ENCODE data around the gene APOC1.

The APOC1 gene

DNA sequence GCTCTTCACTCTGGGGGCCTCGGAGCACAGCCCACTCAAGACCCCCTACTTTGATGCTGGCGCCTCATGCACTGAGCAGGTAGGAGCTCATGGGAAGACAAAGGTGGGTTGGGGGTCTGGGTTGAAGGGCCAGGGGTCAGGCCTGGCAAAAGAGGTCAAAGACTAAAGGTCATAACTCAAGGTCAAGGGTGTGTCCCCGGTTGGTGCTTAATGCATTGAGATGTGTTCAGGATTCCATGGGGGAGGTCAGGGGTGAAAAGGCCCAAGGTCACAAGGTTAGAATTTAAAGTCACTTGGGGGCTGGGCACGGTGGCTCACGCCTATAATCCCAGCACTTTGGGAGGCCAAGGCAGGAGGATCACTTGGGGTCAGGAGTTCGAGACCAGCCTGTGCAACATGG is 28.3 kb upstream of the APOC1 start:
- TF ChIP-seq SIN3A (IDR thresholded peaks at IDR 0.05; ENCODE audit: borderline replicate concordance, insufficient read depth, low read length) (no peak), POLR2AphosphoS5 (IDR thresholded peaks at IDR 0.05; ENCODE audit: low read depth, low read length) (no peak), FOXP2 (optimal IDR thresholded peaks at IDR 0.05; ENCODE audit: borderline replicate concordance, extremely low read depth, extremely low read length, insufficient read depth) (no peak), TAF1 (IDR thresholded peaks at IDR 0.05; ENCODE audit: borderline replicate concordance, insufficient read depth, low read length) (no peak), REST (IDR thresholded peaks at IDR 0.05; ENCODE audit: insufficient read depth in 1 of 2, low read depth in 2 of 2, low read length in 2 of 2) (no peak)

DNA sequence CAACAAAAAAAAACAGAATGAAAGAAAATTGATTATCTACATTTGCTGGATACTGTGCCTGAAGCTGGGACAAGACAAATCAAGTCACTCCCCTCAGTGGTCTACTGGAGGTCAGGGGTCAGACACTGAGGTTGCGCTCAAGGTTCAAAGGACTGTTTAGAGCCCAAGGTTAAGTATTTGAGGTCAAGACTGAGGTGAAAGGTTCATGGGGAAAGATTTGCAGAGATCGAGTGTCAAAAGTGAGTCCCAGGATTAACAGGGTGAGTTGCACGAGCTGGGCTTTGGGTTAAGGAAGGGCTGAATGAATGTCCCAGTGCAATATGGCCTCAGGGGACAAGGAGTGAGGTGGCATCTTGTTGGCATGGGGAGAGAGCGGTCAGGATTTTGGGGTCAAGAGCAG is 26.8 kb upstream of the APOC1 start:
- no peak for TF ChIP-seq REST (IDR thresholded peaks at IDR 0.05; ENCODE audit: insufficient read depth in 1 of 2, low read depth in 2 of 2, low read length in 2 of 2)

GRCh38 chr19:44889830-44890365 is 24.5 kb upstream of the APOC1 start:
- TF ChIP-seq FOXP2 (optimal IDR thresholded peaks at IDR 0.05; ENCODE audit: borderline replicate concordance, extremely low read depth, extremely low read length, insufficient read depth): no peak

DNA sequence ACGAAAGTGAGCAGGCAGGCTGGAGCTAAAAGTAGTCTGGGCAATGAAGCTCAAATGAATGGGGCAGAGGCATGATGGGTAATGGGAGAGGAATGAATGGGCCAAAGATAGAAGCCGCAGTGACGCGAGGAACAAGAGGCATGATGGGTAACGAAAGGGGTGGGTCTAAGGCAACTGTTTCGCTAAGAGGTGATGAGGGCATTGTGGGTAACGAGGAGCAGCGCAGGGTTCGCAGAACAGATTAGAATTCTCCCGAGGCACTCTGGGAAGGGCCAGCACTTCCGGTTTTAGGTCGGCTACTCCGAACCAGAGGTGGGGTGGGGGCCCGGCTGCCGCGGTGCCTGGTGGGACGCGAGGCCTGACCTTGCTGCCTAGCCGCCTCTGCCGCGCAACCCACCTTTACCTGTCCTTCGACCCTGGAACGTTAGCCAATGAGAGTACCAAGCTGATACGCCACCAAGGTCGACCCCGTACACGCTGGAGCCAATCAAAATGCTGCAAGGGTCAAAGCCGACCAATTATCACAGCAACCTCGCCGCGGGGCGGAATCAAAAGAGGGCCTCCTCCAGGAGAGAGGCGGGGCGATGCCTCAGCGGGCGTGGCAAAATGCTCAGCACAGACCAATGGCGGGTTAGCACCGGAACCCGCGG is 23.9 kb upstream of the APOC1 start:
- TF ChIP-seq FOXP2 (optimal IDR thresholded peaks at IDR 0.05; ENCODE audit: borderline replicate concordance, extremely low read depth, extremely low read length, insufficient read depth): peak; percentile 80
- peak; percentile 94 for TF ChIP-seq POLR2AphosphoS5 (IDR thresholded peaks at IDR 0.05; ENCODE audit: low read depth, low read length)
- peak; percentile 91; the same call in 1 of the 2 replicates for TF ChIP-seq TAF1 (IDR thresholded peaks at IDR 0.05; ENCODE audit: borderline replicate concordance, insufficient read depth, low read length)
- TF ChIP-seq REST (IDR thresholded peaks at IDR 0.05; ENCODE audit: insufficient read depth in 1 of 2, low read depth in 2 of 2, low read length in 2 of 2): no peak
- TF ChIP-seq SIN3A (IDR thresholded peaks at IDR 0.05; ENCODE audit: borderline replicate concordance, insufficient read depth, low read length): peak; percentile 97

DNA sequence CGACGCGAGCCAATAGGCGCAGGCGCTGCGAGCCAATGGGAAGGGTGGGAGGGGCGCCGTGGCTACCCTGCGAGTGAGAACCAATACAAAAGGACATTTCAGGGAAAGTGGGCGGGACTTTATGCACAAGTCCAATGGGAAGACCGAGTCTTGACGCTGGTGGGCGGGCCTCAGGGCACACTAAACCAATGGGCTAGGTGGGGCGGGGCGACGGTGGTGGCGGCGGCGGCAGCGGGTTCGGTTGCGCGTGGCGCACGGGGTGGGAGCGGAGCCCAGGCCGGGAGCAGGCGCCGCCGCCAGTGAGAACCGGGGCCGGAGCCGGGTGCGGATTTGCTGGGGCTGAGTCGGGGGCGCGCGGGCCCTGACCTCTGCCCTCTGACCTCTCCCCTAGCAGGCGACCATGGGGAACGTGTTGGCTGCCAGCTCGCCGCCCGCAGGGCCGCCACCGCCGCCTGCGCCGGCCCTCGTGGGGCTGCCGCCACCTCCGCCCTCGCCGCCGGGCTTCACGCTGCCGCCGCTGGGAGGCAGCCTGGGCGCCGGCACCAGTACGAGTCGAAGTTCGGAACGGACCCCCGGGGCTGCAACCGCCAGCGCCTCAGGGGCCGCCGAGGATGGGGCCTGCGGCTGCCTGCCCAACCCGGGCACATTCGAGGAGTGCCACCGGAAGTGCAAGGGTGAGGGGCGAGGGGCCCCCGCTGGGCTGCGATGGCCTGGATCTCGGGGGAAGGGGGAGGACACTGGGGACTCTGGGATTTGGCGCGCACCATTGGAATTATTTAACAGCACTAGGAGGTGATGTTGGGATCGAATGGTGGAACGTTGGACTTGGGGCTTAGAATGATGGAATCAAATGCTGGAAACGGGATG is 23.2 kb upstream of the APOC1 start, which contains the start of gene TOMM40:
TOMM40 (plus strand) TSS at position 239 of the 867 bp plus-strand sequence; CDS start at position 401, 162 bp downstream.
- peak; percentile 83; the same call in 1 of the 2 replicates for TF ChIP-seq TAF1 (IDR thresholded peaks at IDR 0.05; ENCODE audit: borderline replicate concordance, insufficient read depth, low read length)
- TF ChIP-seq POLR2AphosphoS5 (IDR thresholded peaks at IDR 0.05; ENCODE audit: low read depth, low read length): no peak; the same call in 1 of the 2 replicates
- no peak for TF ChIP-seq FOXP2 (optimal IDR thresholded peaks at IDR 0.05; ENCODE audit: borderline replicate concordance, extremely low read depth, extremely low read length, insufficient read depth)

DNA sequence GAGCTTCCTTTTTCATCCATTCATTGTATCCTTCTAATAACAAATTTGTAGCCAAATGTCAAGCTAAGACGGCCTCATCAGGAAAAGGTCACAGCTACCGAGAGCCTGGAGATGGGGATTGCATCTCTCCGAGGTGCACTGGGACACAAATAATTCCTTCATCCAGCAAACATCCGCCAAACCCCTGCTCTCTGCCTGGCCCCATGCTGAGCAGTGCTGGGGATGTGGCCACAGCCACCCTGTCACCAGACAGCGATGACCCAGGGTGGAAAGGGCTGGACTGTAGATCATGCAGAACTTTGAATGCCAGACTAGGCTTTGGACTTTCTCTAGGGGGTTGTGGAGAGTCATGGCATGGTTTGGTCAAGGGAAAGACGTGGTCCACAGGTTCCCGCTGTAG is 21.5 kb upstream of the APOC1 start:
- TF ChIP-seq FOXP2 (optimal IDR thresholded peaks at IDR 0.05; ENCODE audit: borderline replicate concordance, extremely low read depth, extremely low read length, insufficient read depth): no peak
- TF ChIP-seq POLR2AphosphoS5 (IDR thresholded peaks at IDR 0.05; ENCODE audit: low read depth, low read length): no peak
- no peak for TF ChIP-seq SIN3A (IDR thresholded peaks at IDR 0.05; ENCODE audit: borderline replicate concordance, insufficient read depth, low read length)
- TF ChIP-seq REST (IDR thresholded peaks at IDR 0.05; ENCODE audit: insufficient read depth in 1 of 2, low read depth in 2 of 2, low read length in 2 of 2): no peak
- no peak for TF ChIP-seq TAF1 (IDR thresholded peaks at IDR 0.05; ENCODE audit: borderline replicate concordance, insufficient read depth, low read length)

All from PFSK-1 (cell line).